ENCODE results near the gene ZNRF1. TPM values are rescaled to one million over a fixed set of nuclear protein-coding genes. Genes with fewer than 3 reads are reported as not detected.
"Not testable (repeated sequence)": the region's sequence is repeated elsewhere in the genome, so short reads cannot be mapped to it uniquely, and the experiment has no call there.

Gene ZNRF1
- total RNA-seq, 2 experiments from 2014 or later = 40.9 to 45.6 TPM

DNA sequence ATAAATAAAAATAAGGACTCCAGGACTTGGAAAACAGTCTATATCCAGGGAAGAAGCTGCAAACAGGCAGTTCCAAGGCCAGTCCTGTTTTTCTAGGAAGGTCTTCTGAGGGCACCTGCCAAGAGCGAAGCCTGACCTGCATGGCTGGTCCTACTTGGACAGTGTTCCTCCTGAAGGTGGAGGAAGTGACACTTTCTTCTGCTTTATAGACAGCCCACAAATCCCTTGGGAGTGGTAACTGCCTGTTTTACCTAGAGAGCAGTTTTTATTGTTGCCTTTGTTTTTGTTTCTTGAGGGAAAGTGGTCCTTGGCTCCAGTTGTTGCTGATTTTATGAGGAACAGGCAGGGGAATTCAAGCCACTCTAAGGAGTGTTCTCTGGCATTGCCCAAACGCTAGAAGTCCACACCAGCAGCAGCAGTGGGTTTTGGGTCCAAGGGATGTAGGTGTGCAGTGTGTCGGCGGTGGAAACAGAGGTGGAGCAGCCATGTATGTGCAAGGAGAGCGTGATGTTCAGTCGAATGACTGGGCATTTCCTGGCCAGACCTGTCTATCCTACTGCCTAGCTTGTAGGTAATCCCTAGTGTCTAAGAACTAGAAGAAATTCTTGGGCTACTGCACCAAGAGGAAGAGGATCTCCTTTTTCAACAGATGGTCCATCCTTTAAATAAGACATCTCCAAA, 82.5 kb downstream of the ZNRF1 start:
- no peaks in the 10 kb centered on the region for H3K27me3 Mint-ChIP-seq
- no peak for DNase-seq
- no peak overlapping the region for H3K4me3 Mint-ChIP-seq
- POLR2A ChIA-PET = no interaction called here
- CTCF ChIA-PET = no interaction called here
- no peaks in the 10 kb centered on the region for H3K9me3 Mint-ChIP-seq
- no peak overlapping the region for H3K27ac Mint-ChIP-seq
- intact Hi-C loops (cut with micrococcal nuclease) = no loop called here
- peaks cover 20% of the 10 kb centered on the region for H3K4me1 Mint-ChIP-seq (ENCODE audit: low read depth)
- H3K36me3 Mint-ChIP-seq = peaks cover 5% of the 10 kb centered on the region

DNA sequence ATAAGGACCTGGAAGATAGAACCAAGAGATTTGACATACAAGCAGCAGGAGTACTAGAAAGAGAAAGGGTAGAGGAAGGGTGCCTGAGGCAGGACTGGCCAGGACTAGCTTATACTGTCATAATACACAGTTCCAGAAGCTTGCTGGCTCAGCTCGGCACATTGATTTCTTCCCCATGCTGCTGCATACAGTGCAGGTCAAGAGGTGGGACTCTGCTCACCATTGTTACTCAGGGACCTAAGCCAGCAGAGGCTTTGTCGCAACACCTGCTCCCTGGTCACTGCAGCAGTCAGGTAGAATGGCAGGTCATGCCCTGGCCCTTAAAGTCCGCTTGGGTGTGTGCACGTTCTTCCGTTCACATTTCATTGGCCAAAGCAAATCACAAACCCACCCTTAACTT, 85.0 kb downstream of the ZNRF1 start:
- no peak overlapping the region for H3K27ac Mint-ChIP-seq
- H3K4me3 Mint-ChIP-seq = no peak overlapping the region
- ChIA-PET POLR2A (interaction anchor here (1.6 kb wide), 1 partner anchor 11 kb away, joined by 3 read pairs; no protein-coding TSS in a partner anchor), CTCF (no interaction called here)
- DNase-seq = no peak
- intact Hi-C loops (cut with micrococcal nuclease) = no loop called here
- no peaks in the 10 kb centered on the region for H3K9me3 Mint-ChIP-seq
- H3K36me3 Mint-ChIP-seq = peaks cover 5% of the 10 kb centered on the region
- peaks cover 5% of the 10 kb centered on the region for H3K4me1 Mint-ChIP-seq (ENCODE audit: low read depth)
- no peaks in the 10 kb centered on the region for H3K27me3 Mint-ChIP-seq

DNA sequence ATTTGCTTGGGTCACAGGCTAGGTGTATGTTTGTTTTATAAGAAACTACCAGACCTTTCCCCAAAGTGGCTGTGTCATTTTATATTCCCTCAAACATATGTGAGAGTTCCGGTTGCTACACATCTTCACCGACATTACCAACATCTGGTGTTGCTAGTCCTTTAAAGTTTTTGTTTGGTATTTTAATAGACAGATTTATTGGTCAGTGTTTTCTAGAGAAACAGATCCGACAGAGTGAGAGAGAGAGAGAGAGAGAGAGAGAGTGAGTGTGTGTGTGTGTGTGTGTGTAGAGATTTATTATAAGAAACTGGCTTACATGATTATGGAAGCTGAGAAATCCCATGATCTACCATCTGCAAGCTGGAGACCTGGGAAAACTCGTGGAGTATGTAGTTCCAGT, 86.7 kb downstream of the ZNRF1 start:
- intact Hi-C loops (cut with micrococcal nuclease) = no loop called here
- Mint-ChIP-seq H3K27me3 (no peaks in the 10 kb centered on the region), H3K9me3 (no peaks in the 10 kb centered on the region), H3K27ac (no peak overlapping the region), H3K4me1 (ENCODE audit: low read depth) (peaks cover 16% of the 10 kb centered on the region), H3K36me3 (peaks cover 5% of the 10 kb centered on the region), H3K4me3 (no peak overlapping the region)
- CTCF ChIA-PET = interaction anchor here (1.7 kb wide), 1 partner anchor 25 kb away, joined by 3 read pairs; no protein-coding TSS in a partner anchor
- DNase-seq = no peak
- POLR2A ChIA-PET = no interaction called here

DNA sequence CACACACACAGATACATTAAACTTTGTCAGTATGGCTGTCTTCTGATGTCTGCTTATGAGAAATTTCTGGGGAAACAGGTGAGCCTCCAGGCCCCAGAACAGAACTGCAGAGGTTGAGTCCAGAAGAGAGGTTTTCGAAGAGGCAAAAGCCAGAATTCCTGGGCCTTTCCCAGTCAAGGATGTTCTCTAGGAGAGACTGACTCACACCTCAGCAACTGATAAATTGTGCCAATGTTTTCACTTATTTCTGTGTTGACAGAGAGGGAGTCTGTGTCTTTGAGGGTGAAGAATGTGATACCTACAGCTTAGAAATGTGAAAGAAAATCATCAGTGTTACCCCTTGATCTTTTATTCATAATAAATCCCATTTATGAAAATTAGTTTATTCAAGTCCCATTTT, 87.5 kb downstream of the ZNRF1 start:
- Mint-ChIP-seq H3K36me3 (peaks cover 5% of the 10 kb centered on the region), H3K4me3 (no peak overlapping the region), H3K9me3 (no peaks in the 10 kb centered on the region), H3K4me1 (ENCODE audit: low read depth) (peaks cover 16% of the 10 kb centered on the region), H3K27ac (no peak overlapping the region), H3K27me3 (no peaks in the 10 kb centered on the region)
- DNase-seq = no peak
- POLR2A ChIA-PET = no interaction called here
- CTCF ChIA-PET = interaction anchor here (1.4 kb wide), 2 partner anchors 25 to 88 kb away, joined by 5 read pairs; partner anchors contain the start of gene ZNRF1
- intact Hi-C loops (cut with micrococcal nuclease) = no loop called here

DNA sequence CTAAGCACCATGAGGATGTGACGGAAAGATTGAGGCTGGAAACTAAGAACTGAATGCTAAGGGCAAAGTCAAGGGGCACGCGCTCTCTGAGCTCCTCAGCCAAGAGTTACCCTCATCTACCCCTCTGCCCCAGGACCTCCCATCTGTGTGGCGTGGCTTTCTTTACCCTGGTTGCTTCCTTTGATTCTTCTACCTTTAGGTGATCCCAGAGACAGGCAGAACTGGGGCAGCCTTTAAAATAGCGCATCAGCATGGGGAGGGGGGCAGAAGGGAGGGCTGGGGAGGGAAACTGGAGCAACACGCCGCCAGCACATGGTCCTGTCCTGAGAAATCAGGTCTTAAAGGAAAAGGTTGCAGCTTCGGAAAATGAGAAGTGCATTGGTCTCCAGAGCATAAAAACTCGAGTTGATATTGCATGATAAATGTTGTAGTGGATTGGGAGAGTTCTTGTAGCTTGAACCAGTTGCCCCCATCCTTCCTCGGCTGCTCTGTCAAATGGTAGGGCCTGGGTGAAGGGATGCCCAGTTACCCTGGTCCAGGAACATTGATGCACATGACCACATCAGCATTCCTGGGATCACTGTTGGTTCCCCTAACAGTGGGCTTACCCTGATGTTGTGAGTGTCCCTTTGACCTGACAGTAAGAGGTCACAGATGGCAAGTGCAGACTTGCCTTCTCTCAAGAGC, 88.0 kb downstream of the ZNRF1 start:
- ChIA-PET POLR2A (no interaction called here), CTCF (interaction anchor here (1.4 kb wide), 2 partner anchors 24 to 88 kb away, joined by 5 read pairs; partner anchors contain the start of gene ZNRF1)
- no peak overlapping the region for H3K4me3 Mint-ChIP-seq
- H3K27ac Mint-ChIP-seq = no peak overlapping the region
- DNase-seq = no peak
- H3K9me3 Mint-ChIP-seq = no peaks in the 10 kb centered on the region
- no peaks in the 10 kb centered on the region for H3K27me3 Mint-ChIP-seq
- peaks cover 5% of the 10 kb centered on the region for H3K36me3 Mint-ChIP-seq
- intact Hi-C loops (cut with micrococcal nuclease) = no loop called here
- peaks cover 13% of the 10 kb centered on the region for H3K4me1 Mint-ChIP-seq (ENCODE audit: low read depth)

DNA sequence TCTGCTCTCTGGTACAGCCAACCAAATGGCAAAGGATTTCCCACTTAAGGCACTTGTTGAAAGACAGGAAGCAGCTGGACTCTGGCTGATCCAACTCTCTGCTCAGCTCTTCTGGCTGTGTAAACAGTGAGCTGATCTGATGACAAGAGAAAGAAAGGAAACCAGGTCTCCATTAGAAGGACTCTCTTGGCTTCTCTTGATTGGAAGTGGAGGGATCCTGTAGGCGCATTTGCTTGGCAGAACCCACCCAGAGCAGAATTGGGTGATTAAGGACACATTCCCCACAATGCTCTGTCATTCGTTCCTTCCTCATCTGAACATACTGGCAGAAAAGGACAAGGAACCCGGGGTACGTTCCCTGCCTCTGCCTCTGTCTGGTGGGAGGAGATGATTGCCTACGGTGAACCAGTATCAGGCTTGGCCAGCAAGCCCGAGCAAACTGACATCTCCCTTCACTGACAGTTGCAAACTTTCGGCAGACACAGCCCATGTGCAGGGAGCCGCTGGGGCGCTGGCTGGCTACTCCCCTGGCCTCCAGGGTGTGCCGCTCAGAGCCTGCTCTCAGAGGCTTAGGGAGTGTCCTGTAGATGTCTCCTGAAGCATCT, 88.7 kb downstream of the ZNRF1 start:
- intact Hi-C loops (cut with micrococcal nuclease) = no loop called here
- peaks cover 17% of the 10 kb centered on the region for H3K4me1 Mint-ChIP-seq (ENCODE audit: low read depth)
- H3K4me3 Mint-ChIP-seq = no peak overlapping the region
- no peaks in the 10 kb centered on the region for H3K9me3 Mint-ChIP-seq
- DNase-seq = no peak
- ChIA-PET POLR2A (no interaction called here), CTCF (interaction anchor here (1.4 kb wide), 2 partner anchors 24 to 89 kb away, joined by 5 read pairs; partner anchors contain the start of gene ZNRF1)
- H3K36me3 Mint-ChIP-seq = peaks cover 5% of the 10 kb centered on the region
- no peak overlapping the region for H3K27ac Mint-ChIP-seq
- H3K27me3 Mint-ChIP-seq = no peaks in the 10 kb centered on the region

DNA sequence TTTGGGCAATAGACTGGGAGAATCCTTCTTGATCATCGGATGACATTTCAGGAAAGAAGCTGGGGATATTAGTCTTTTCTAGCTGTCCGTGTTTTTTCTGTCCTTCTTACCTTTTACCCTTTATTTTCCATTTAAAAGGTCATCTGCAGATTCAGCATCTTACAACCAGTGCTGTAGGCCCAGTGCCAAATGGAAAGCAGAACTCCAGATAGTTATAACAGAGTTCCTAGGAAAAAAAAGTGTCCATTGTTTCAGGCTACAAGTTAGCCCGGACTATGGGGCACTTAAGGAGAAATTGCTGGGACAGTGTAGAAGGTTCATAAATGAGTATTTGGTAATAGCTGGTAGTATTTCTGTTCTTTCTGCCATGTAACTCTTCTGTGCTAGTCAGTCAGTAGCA, 89.4 kb downstream of the ZNRF1 start:
- CTCF ChIA-PET = no interaction called here
- H3K27ac Mint-ChIP-seq = no peak overlapping the region
- POLR2A ChIA-PET = no interaction called here

DNA sequence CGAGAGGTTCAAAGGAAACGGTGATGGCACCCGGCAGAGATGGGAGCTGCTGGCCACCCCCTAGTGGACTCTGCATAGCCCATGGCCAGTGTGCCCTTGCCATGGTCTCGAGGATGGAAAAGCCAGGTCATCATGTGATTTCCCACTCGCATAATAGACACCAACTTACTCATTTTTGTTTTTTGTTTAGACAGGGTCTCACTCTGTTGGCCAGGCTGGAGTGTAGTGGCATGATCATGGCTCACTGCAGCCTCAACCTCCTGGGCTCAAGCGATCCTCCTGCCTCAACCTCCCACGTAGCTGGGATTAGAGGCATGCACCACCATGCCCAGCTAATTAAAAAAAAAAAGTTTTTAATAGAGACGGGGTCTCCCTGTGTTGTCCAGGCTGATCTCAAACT, 90.1 kb downstream of the ZNRF1 start:
- intact Hi-C loops (cut with micrococcal nuclease) = no loop called here
- Mint-ChIP-seq H3K36me3 (peaks cover 5% of the 10 kb centered on the region), H3K4me1 (ENCODE audit: low read depth) (peaks cover 18% of the 10 kb centered on the region), H3K27ac (no peak overlapping the region), H3K27me3 (no peaks in the 10 kb centered on the region), H3K4me3 (no peak overlapping the region), H3K9me3 (no peaks in the 10 kb centered on the region)
- no peak for DNase-seq
- POLR2A ChIA-PET = no interaction called here
- CTCF ChIA-PET = interaction anchor here (0.7 kb wide), 1 partner anchor 23 kb away, joined by 6 read pairs; no protein-coding TSS in a partner anchor

More for the DNA sequence above, 89.4 kb downstream of the ZNRF1 start:
- DNase-seq = no peak
- Mint-ChIP-seq H3K27me3 (no peaks in the 10 kb centered on the region), H3K4me1 (ENCODE audit: low read depth) (peaks cover 18% of the 10 kb centered on the region), H3K36me3 (peaks cover 5% of the 10 kb centered on the region), H3K4me3 (no peak overlapping the region), H3K9me3 (no peaks in the 10 kb centered on the region)
- intact Hi-C loops (cut with micrococcal nuclease) = no loop called here

DNA sequence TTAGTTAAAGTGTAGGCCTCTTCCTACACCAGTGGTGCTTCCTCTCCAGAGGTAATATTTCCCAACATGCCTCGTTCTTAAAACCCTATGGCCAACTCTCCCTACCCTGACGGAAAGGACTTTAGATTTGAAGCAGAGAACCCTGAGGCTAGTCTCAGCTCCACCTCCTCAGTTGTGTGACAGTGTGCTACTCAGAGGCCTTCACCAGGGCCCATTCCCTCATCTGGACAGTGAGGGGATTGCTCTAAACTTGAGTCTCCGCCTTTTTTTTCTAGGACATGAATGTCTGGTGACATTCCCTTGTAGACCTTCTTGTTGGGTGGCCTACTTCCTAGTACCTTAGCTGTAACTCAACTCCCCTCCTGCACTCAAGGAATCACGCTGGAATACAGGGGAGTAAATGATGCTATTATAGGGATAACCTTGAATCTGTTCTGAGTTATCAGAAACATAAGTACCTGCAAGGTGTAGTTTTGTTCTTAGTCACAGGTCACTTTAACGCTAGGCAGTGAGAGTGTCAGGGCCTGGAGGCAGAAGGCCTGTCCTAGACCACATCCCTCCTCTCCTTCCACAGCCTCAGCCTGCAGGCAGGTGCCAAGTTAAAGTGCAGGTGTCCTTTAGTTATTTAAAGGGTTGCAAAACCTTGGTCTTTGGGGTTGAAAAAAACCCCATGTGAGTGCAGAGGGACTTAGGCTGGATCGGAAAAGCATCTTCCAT, 90.8 kb downstream of the ZNRF1 start:
- Mint-ChIP-seq H3K27ac (no peak overlapping the region), H3K36me3 (peaks cover 5% of the 10 kb centered on the region), H3K4me1 (ENCODE audit: low read depth) (peaks cover 18% of the 10 kb centered on the region), H3K27me3 (no peaks in the 10 kb centered on the region), H3K4me3 (no peak overlapping the region), H3K9me3 (no peaks in the 10 kb centered on the region)
- no peak for DNase-seq
- ChIA-PET POLR2A (no interaction called here), CTCF (interaction anchor here (0.7 to 0.9 kb wide), 2 partner anchors 21 to 22 kb away, joined by 4 to 6 read pairs; no protein-coding TSS in a partner anchor)
- intact Hi-C loops (cut with micrococcal nuclease) = no loop called here

DNA sequence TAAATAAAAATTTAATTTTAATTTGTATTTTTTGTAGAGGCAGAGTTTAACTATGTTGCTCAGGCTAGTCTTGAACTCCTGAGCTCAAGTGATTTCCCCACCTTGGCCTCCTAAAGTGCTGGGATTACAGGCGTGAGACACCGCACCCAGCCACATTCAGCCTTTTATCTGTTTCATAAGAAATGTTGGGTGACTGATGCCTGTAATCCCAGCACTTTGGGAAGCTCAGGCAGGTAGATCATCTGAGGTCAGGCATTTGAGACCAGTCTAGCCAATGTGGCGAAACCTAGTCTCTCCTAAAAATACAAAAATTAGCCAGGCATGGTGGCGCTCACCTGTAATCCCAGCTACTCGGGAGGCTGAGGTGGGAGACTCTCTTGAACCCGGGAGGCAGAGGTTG, 92.1 kb downstream of the ZNRF1 start:
- CTCF ChIA-PET = interaction anchor here (1.1 to 1.4 kb wide), 2 partner anchors 11 to 20 kb away, joined by 3 to 4 read pairs; no protein-coding TSS in a partner anchor
- DNase-seq; POLR2A ChIA-PET; H3K27ac Mint-ChIP-seq; H3K4me3 Mint-ChIP-seq; H3K27me3 Mint-ChIP-seq; H3K36me3 Mint-ChIP-seq; H3K9me3 Mint-ChIP-seq; intact Hi-C loops (cut with micrococcal nuclease): not testable (repeated sequence)
- H3K4me1 Mint-ChIP-seq (ENCODE audit: low read depth) = peaks cover 19% of the 10 kb centered on the region

DNA sequence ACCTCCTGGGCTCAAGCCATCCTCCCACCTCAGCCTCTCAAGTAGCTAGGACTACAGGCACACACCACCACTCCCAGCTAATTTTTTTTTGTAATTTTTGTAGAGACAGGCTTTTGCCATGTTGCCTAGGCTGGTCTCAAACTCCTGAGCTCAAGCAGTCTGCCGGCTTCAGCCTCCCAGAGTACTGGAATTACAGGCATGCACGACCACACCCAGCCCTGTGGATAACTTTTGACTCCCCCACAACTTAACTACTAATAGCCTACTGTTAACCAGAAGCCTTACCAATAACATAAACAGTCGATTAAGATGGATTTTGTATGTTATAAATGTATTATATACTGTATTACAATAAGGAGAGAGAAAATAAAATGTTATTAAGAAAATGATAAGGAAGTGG, 92.8 kb downstream of the ZNRF1 start:
- H3K27me3 Mint-ChIP-seq; H3K27ac Mint-ChIP-seq; H3K4me3 Mint-ChIP-seq; H3K9me3 Mint-ChIP-seq; DNase-seq; H3K36me3 Mint-ChIP-seq; intact Hi-C loops (cut with micrococcal nuclease); POLR2A ChIA-PET: not testable (repeated sequence)
- CTCF ChIA-PET = interaction anchor here (1.4 kb wide), 1 partner anchor 20 kb away, joined by 3 read pairs; no protein-coding TSS in a partner anchor
- H3K4me1 Mint-ChIP-seq (ENCODE audit: low read depth) = peaks cover 26% of the 10 kb centered on the region

DNA sequence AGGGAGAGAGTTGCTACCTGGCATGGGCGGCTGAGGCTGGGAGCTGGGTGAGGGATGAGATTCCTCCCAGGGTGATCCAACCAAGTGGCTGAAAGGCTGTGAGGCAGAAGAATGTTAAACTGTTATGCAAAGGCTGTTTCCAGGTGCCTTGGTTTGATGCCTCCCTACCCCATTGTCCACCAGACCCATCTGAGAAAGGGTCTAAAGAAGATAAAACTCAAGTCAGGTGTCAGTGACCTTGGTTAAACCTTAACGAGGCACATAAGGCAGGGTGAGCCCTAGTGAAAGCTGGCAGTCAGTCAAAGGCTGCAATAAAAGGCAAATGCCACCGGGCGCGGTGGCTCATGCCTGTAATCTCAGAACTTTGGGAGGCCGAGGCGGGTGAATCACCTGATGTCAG, 94.0 kb downstream of the ZNRF1 start:
- Mint-ChIP-seq H3K36me3 (peaks cover 3% of the 10 kb centered on the region), H3K4me1 (ENCODE audit: low read depth) (peaks cover 36% of the 10 kb centered on the region), H3K9me3 (no peaks in the 10 kb centered on the region), H3K27me3 (no peaks in the 10 kb centered on the region), H3K4me3 (no peak overlapping the region), H3K27ac (peak overlapping the region; percentile 23)
- intact Hi-C loops (cut with micrococcal nuclease) = no loop called here
- CTCF ChIA-PET = no interaction called here
- POLR2A ChIA-PET = no interaction called here
- no peak for DNase-seq
